ENCODE measurements around the gene AUNIP. TPM values are rescaled to one million over a fixed set of nuclear protein-coding genes. Genes with fewer than 3 reads are reported as not detected.

Gene AUNIP
- total RNA-seq, 1 experiment from 2014 or later = 12.1 TPM

- no peak for TF ChIP-seq REST (IDR thresholded peaks at IDR 0.05; ENCODE audit: low read depth)
- TF ChIP-seq ATF3 (IDR thresholded peaks at IDR 0.05) = no peak
- peak; percentile 96 for TF ChIP-seq SP1 (IDR thresholded peaks at IDR 0.05; ENCODE audit: low read depth)
Measured at GRCh38 chr1:25890239-25891034, 31.2 kb upstream of the AUNIP start (continued).

- peaks cover 50 to 65% of the 10 kb centered on the region in 2 experiments for H3K4me1 ChIP-seq (ENCODE audit: control insufficient read depth in 1 of 2, insufficient read depth in 2 of 2, low read length in 2 of 2)
- no peaks in the 10 kb centered on the region for H4K20me1 ChIP-seq (ENCODE audit: insufficient read depth)
- ChIA-PET POLR2A (interaction anchor here (5.5 kb wide), 1 partner anchor 14 kb away, joined by 31 read pairs; the partner anchor contains the start of gene PAQR7), RAD21 (ENCODE audit: low non-redundant PET in 1 of 2, low total read pairs in 2 of 2, uncharacterized antibody in 2 of 2, unreplicated experiment in 2 of 2) (no interaction called here), CTCF (no interaction called here)
- DNase-seq (ENCODE audit: low read depth, low spot score) (no peak), ATAC-seq (peak; percentile 59)
- H2AFZ ChIP-seq (ENCODE audit: low read depth, low read length, poor library complexity, severe bottlenecking) = no peak overlapping the region
- no peaks in the 10 kb centered on the region for H3K9me3 ChIP-seq (ENCODE audit: control insufficient read depth in 1 of 2, insufficient read depth in 1 of 2, low read depth in 1 of 2, low read length in 2 of 2)
- H3K4me2 ChIP-seq (ENCODE audit: low read length) = peak overlapping the region; percentile 87
- no peaks in the 10 kb centered on the region for H3K27me3 ChIP-seq (ENCODE audit: insufficient read depth, low read length)
- H3K79me2 ChIP-seq (ENCODE audit: insufficient read depth, low read length) = no peaks in the 10 kb centered on the region
- peak; percentile 63 for TF ChIP-seq RAD21 (IDR thresholded peaks at IDR 0.05; ENCODE audit: low read depth)
- TF ChIP-seq EGR1 (IDR thresholded peaks at IDR 0.05; ENCODE audit: low read depth) = no peak
- TF ChIP-seq ZFX (IDR thresholded peaks at IDR 0.05) = peak; percentile 12; the same call in 1 of the 2 replicates
- no peak for TF ChIP-seq SIN3A (IDR thresholded peaks at IDR 0.05; ENCODE audit: low read depth)
- peak; percentile 21 to 61 (median 52); a peak in 5 of 6 replicates for TF ChIP-seq CTCF (IDR thresholded peaks at IDR 0.05 in 2 of 3, conservative IDR thresholded peaks at IDR 0.05 in 1 of 3; ENCODE audit: borderline replicate concordance in 1 of 3, insufficient read depth in 1 of 3, low read depth in 2 of 3, low read length in 2 of 3)
- TF ChIP-seq CBX3 (IDR thresholded peaks at IDR 0.05; ENCODE audit: low read depth) = no peak
- no peak for TF ChIP-seq TCF7L2 (IDR thresholded peaks at IDR 0.05; ENCODE audit: borderline replicate concordance, extremely low read depth, insufficient read depth, insufficient read length)
- no peak for TF ChIP-seq ELF1 (IDR thresholded peaks at IDR 0.05; ENCODE audit: borderline replicate concordance, low read depth)
- no TSS peak for BruUV-seq (replicated peaks)
- H3K27ac ChIP-seq (ENCODE audit: low read depth, low read length) = peak overlapping the region; percentile 94
- peak overlapping the region; percentile 78 for H3K9ac ChIP-seq (ENCODE audit: low read length)
- no peaks in the 10 kb centered on the region for H3K36me3 ChIP-seq (ENCODE audit: control insufficient read depth in 1 of 2, insufficient read depth in 2 of 2, low read length in 2 of 2)
- intact Hi-C loops (cut with micrococcal nuclease) = no loop called here
- no peaks in the 10 kb centered on the region; the same call in 1 of the 2 replicates for H3K9me2 ChIP-seq (ENCODE audit: insufficient read depth)
- peak overlapping the region in 1 of 2 experiments; percentile 51; a peak in 2 of 4 replicates for H3K4me3 ChIP-seq (replicated peaks in 1 of 2; ENCODE audit: low read depth in 1 of 2, low read length in 2 of 2)
Measured at GRCh38 chr1:25889470-25889869, 30.2 kb upstream of the AUNIP start.

Measured in HCT116 (cell line).